Body of pancreas (tissue), 4 donors: ENCODE results near the gene RAB9A. TPM values are rescaled to one million over a fixed set of nuclear protein-coding genes. Genes with fewer than 3 reads are reported as not detected.

Experiments
- ATAC-seq: fragments of 150-250 bp; one replicate; pipeline ENCODE4 v1.9.1; 2016
- DNase-seq, 4 donors: peaks; one replicate each; pipeline ENCODE4 v3.0.0-alpha.2; 2019
- H3K27ac ChIP-seq, 4 donors: fragments of 200-600 bp; sonication (generic); 1 replicate in 3 of 4; 2 replicates in 1 of 4; pipeline versions ENCODE4 v1.5.1 to v1.6.1; 2016 to 2019; ENCODE audit warnings: mild to moderate bottlenecking in 1 of 4, mixed read lengths in 1 of 4, moderate library complexity in 1 of 4
- H3K27me3 ChIP-seq, 2 donors: fragments of 200-600 bp; sonication (generic); one replicate each; pipeline ENCODE4 v1.6.0; 2016; ENCODE audit warnings: mild to moderate bottlenecking in 1 of 2
- H3K36me3 ChIP-seq, 2 donors: fragments of 200-600 bp; sonication (generic); replicated peaks in 1 of 2; 2 replicates each; pipeline ENCODE4 v1.5.1; 2016; ENCODE audit warnings: low read depth in 2 of 2; ENCODE audit not compliant: insufficient read depth in 1 of 2
- H3K4me1 ChIP-seq: fragments of 200-600 bp; sonication (generic); one replicate; pipeline ENCODE4 v1.6.0; 2016
- H3K4me3 ChIP-seq, 2 donors: fragments of 200-600 bp; sonication (generic); 1 replicate in 1 of 2; 2 replicates in 1 of 2; pipeline ENCODE4 v1.5.1; 2016 to 2019
- H3K9me3 ChIP-seq, 3 donors: fragments of 200-600 bp; sonication (generic); 1 replicate in 2 of 3; 2 replicates in 1 of 3; pipeline ENCODE4 v1.5.1; 2016
- CTCF ChIP-seq, 7 experiments: fragments of 450-650 bp in 4 of 7; fragments of 200-600 bp in 3 of 7; sonication (generic) in 3 of 7; IDR thresholded peaks; one replicate each; pipeline ENCODE4 v1.5.1; 2016 to 2019; ENCODE audit warnings: antibody characterized with exemption in 7 of 7
- POLR2A ChIP-seq, 3 donors: fragments of 450-650 bp; IDR thresholded peaks; one replicate each; pipeline ENCODE4 v1.6.1; 2016; ENCODE audit warnings: antibody characterized with exemption in 3 of 3, mild to moderate bottlenecking in 2 of 3
- WGBS, 2 donors: methylation state at CpG; one replicate each; pipeline ENCODE4 v1.1.5; 2017; 5-methylcytosine and 5-hydroxymethylcytosine counted together
- intact Hi-C: fragments of 100-400 bp; cut with DNase I; formaldehyde crosslinking; loops from one replicate; pipeline ENCODE4 v1.15.1; 2023
- total RNA-seq, 2 donors: library from RNA; depleted of rRNA; stranded (reverse); fragments of >200 nt; gene quantifications; one replicate each; pipeline ENCODE4 v1.1.0, GENCODE V29; 2016

The RAB9A gene
- total RNA-seq, 2 donors from 2014 or later = 14.3 to 15.5 TPM

DNA sequence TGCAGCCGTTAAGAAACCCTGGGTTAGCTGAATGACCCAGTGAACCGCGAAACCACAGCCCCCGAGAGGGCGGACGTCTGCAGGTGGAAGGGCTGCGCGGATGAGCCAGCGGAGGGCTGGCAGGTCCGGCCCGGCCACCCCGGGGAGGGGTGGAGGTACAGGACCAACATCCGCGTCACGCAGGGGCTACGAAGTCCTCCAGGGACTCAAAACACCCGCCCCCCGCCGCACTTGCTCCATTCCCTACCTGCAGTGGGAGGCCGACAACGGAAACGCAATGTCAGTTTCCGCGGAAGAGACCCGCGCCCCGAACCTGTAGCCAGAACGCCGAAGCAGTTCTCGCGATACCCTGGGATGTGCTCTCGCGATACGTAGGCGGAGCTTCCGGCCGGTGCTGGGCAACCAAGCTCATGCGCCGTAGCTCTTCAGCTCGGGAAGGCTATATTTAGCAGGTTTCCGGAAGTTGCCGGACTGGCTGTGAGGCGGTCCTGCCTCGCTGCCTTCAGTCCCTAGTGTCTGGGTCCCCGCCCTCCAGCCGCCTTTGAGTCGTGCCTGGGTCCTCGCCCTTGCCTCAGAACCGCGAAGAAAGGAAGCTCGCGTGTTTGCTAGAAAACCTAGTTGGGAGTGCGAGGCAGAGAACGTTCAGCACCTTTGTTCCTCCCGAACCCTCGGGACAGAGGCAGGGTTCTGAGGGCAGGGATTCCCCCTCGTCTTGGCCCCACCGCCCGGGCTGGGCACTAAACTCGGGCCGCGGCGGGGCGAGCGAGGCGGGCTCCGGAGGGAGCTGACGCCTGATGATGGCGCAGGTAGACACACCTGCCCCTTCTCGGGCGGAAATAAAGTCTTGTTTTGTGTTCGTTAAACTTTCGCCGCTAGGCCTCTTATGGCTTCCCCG, 45.6 kb downstream of the RAB9A start, which contains the start of the genes OFD1 and TRAPPC2:
Gene OFD1 (plus strand): TSS at position 471 of the 895 bp plus-strand sequence. CDS start 324 bp downstream, at position 795.
Gene TRAPPC2 (minus strand): TSS at position 343 of the 895 bp plus-strand sequence. CDS start 14,657 bp downstream, outside the sequence.
- Histone ChIP-seq H3K27me3 (no peaks in the 10 kb centered on the region), H3K9me3 (no peaks in the 10 kb centered on the region), H3K36me3 (no peaks in the 10 kb centered on the region), H3K4me1 (peaks cover 33% of the 10 kb centered on the region), H3K4me3 (peak within 1 kb of the TSS; percentile 43 to 92), H3K27ac (peak within 1 kb of the TSS; percentile 89 to 97 (median 92))
- ATAC-seq (peak; percentile 95), DNase-seq (peak; percentile 91 to 98 (median 96))
- 0% methylated on average over 6 to 64 of the region's 75 CpGs for WGBS, 2 donors
- intact Hi-C loops = no loop called here
- peak; percentile 98 to 99 (median 99) for TF ChIP-seq POLR2A (IDR thresholded peaks at IDR 0.05)
- TF ChIP-seq CTCF (IDR thresholded peaks at IDR 0.05) = peak in 1 of 7 experiments; percentile 9

DNA sequence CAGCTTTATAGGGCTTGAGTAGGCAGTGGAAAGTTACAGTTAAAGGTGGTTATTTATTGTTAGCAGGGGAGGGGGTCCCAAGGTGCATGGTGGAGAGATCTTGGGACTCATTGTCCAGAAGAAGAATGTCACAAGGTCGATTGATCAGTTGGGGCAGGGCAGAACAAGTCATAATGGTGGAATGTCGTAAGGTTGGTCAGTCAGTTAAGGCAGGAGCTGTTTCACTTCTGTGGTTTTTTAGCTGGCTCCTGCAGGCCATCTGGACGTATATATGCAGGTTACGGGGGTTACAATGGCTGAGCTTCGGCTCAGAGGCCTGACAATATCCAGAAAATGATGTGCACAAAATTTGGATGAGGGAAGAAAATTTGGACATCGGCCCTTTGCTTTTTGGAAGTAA, 52.8 kb downstream of the RAB9A start:
- 60 to 79% methylated on average over 6 of the region's 6 CpGs for WGBS, 2 donors
- TF ChIP-seq CTCF (IDR thresholded peaks at IDR 0.05) (no peak), POLR2A (IDR thresholded peaks at IDR 0.05) (no peak)
- intact Hi-C loops = no loop called here
- DNase-seq = no peak
- ATAC-seq = no peak
- Histone ChIP-seq H3K27me3 (no peaks in the 10 kb centered on the region), H3K27ac (no peak overlapping the region), H3K4me1 (peaks cover 3% of the 10 kb centered on the region), H3K36me3 (no peaks in the 10 kb centered on the region), H3K9me3 (no peaks in the 10 kb centered on the region), H3K4me3 (no peak overlapping the region)

DNA sequence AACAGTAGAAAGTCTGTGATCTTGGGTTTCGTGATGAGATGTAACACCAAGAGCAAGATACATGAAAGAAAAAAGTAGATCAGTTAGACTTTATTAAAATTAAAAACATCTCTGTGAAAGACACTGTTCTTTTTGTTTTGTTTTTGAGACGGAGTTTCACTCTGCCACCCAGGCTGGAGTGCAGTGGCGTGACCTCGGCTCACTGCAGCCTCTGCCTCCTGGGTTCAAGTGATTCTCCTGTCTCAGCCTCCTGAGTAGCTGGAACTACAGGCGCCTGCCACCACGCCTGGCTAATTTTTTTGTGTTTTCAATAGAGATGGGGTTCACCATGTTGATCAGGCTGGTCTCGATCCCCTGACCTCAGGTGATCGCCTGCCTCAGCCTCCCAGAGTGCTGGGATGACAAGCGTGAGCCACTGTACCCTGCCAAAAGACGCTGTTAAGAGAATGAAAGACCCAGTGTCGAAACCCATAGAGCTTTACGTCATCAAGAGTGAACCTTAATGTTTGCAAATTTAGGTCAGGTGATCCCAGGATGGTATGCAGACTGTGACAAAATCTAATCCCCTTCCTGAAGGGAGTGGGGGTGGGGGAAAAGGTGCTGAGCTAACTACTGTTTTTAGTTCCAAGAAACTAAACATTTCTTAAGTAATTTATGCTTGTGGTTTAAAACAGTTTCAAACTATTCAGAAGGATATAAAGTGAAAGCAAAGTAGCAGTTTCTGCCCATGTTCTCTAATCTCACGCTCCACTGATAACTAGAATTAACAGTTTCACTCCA, 53.7 kb downstream of the RAB9A start:
- peak in 1 of 4 donors; percentile 20 for DNase-seq
- Histone ChIP-seq H3K27me3 (no peaks in the 10 kb centered on the region), H3K4me3 (no peak overlapping the region), H3K27ac (peak overlapping the region in 3 of 4 donors; percentile 17 to 53 (median 51)), H3K9me3 (no peaks in the 10 kb centered on the region), H3K36me3 (no peaks in the 10 kb centered on the region), H3K4me1 (peaks cover 3% of the 10 kb centered on the region)
- intact Hi-C loops = no loop called here
- WGBS, 2 donors = 58 to 73% methylated on average over 8 to 13 of the region's 13 CpGs
- ATAC-seq = peak; percentile 74
- TF ChIP-seq POLR2A (IDR thresholded peaks at IDR 0.05) (no peak), CTCF (IDR thresholded peaks at IDR 0.05) (no peak)

- Histone ChIP-seq H3K27ac (no peak overlapping the region), H3K4me3 (no peak overlapping the region), H3K36me3 (no peaks in the 10 kb centered on the region), H3K9me3 (no peaks in the 10 kb centered on the region), H3K27me3 (no peaks in the 10 kb centered on the region), H3K4me1 (no peaks in the 10 kb centered on the region)
- TF ChIP-seq CTCF (IDR thresholded peaks at IDR 0.05) (peak in 6 of 7 experiments; percentile 28 to 37 (median 34)), POLR2A (IDR thresholded peaks at IDR 0.05) (no peak)
- intact Hi-C loops = no loop called here
- 14 to 36% methylated on average over 2 of the region's 2 CpGs for WGBS, 2 donors
- DNase-seq = peak; percentile 38 to 57 (median 44)
- peak; percentile 38 for ATAC-seq
These were observed 58.9 kb downstream of the RAB9A start for GRCh38 chrX:13747836-13748235.
